WTC11 (cell line): ENCODE results near the gene MACF1. TPM values are rescaled to one million over a fixed set of nuclear protein-coding genes. Genes with fewer than 3 reads are reported as not detected.

ENCODE experiments used
- ATAC-seq: fragments of 200-7000 bp; cut with Tn5 transposase; 2 replicates; pipeline ENCODE4 v1.10.0; 2021; ENCODE audit warnings: mild to moderate bottlenecking, moderate library complexity
- CTCF ChIA-PET: fragments of 300-600 bp; sonication (Branson Sonifier 250); formaldehyde crosslinking; loops from one replicate; lab custom pipeline; 2021; ENCODE audit warnings: antibody characterized with exemption; lab: Charles Lee
- POLR2A ChIA-PET: fragments of 350-600 bp; sonication (Branson Sonifier 250); formaldehyde crosslinking; loops from one replicate; lab custom pipeline; 2021; ENCODE audit warnings: antibody characterized with exemption; lab: Charles Lee
- DNase-seq: peaks from one replicate; pipeline ENCODE4 v3.0.0; 2021; ENCODE audit warnings: low spot score
- H3K27ac Mint-ChIP-seq: 2 replicates; pipeline ENCODE4 v1.8.0; 2021; ENCODE audit warnings: mixed read lengths
- H3K27me3 Mint-ChIP-seq: 2 replicates; pipeline ENCODE4 v1.8.0; 2021; ENCODE audit warnings: low read depth, mild to moderate bottlenecking, moderate library complexity, mixed read lengths
- H3K36me3 Mint-ChIP-seq: 2 replicates; pipeline ENCODE4 v1.8.0; 2021; ENCODE audit warnings: mixed read lengths
- H3K4me1 Mint-ChIP-seq: 2 replicates; pipeline ENCODE4 v1.8.0; 2022; ENCODE audit warnings: mixed read lengths
- H3K4me3 Mint-ChIP-seq: 2 replicates; pipeline ENCODE4 v1.8.0; 2021; ENCODE audit warnings: mild to moderate bottlenecking, moderate library complexity, mixed read lengths
- H3K9me3 Mint-ChIP-seq: 2 replicates; pipeline ENCODE4 v1.8.0; 2021; ENCODE audit warnings: mixed read lengths
- ATF1 ChIP-seq: sonication (generic); formaldehyde crosslinking; IDR thresholded peaks from 2 replicates; pipeline ENCODE4 v1.8.1; 2023; ENCODE audit warnings: mild to moderate bottlenecking, moderate library complexity, missing genetic modification reagents
- ESRRA ChIP-seq: sonication (generic); formaldehyde crosslinking; IDR thresholded peaks from 2 replicates; pipeline ENCODE4 v1.8.1; 2022; ENCODE audit warnings: mild to moderate bottlenecking, missing genetic modification reagents, borderline replicate concordance
- MXD4 ChIP-seq: fragments of 250-450 bp; sonication (Bioruptor Pico); IDR thresholded peaks from 2 replicates; pipeline ENCODE4 v1.8.0; 2021; ENCODE audit warnings: mild to moderate bottlenecking, moderate library complexity, borderline replicate concordance
- NFATC4 ChIP-seq: fragments of 250-450 bp; sonication (Bioruptor Pico); IDR thresholded peaks from 2 replicates; pipeline ENCODE4 v1.9.0; 2021; ENCODE audit warnings: mild to moderate bottlenecking
- NFYB ChIP-seq: sonication (generic); formaldehyde crosslinking; conservative IDR thresholded peaks from 2 replicates; pipeline ENCODE4 v1.8.0; 2022; ENCODE audit warnings: low read depth, missing genetic modification reagents
- NR1H2 ChIP-seq: sonication (generic); formaldehyde crosslinking; IDR thresholded peaks from 2 replicates; pipeline ENCODE4 v1.9.0; 2021; ENCODE audit warnings: mild to moderate bottlenecking, moderate library complexity, missing genetic modification reagents
- RORB ChIP-seq: fragments of 250-450 bp; sonication (Bioruptor Pico); IDR thresholded peaks from 2 replicates; pipeline ENCODE4 v1.9.0; 2021; ENCODE audit warnings: mild to moderate bottlenecking
- SMAD4 ChIP-seq: sonication (generic); formaldehyde crosslinking; IDR thresholded peaks from 2 replicates; pipeline ENCODE4 v1.8.0; 2022; ENCODE audit warnings: mild to moderate bottlenecking, missing genetic modification reagents
- TEAD1 ChIP-seq: sonication (generic); formaldehyde crosslinking; IDR thresholded peaks from 2 replicates; pipeline ENCODE4 v1.8.0; 2022; ENCODE audit warnings: mild to moderate bottlenecking, missing genetic modification reagents
- ZNF219 ChIP-seq: sonication (generic); formaldehyde crosslinking; IDR thresholded peaks from 2 replicates; pipeline ENCODE4 v1.8.0; 2023; ENCODE audit warnings: missing genetic modification reagents, mild to moderate bottlenecking, borderline replicate concordance
- ZNF416 ChIP-seq: fragments of 250-450 bp; sonication (Bioruptor Pico); IDR thresholded peaks from 2 replicates; pipeline ENCODE4 v1.9.0; 2021; ENCODE audit warnings: mild to moderate bottlenecking, inconsistent platforms
- total RNA-seq: library from RNA; stranded (reverse); gene quantifications from 3 replicates; pipeline ENCODE4 v1.2.3, GENCODE V29; 2021
- TF ChIP-seq, protein P1 (sequence below): sonication (generic); formaldehyde crosslinking; IDR thresholded peaks from 2 replicates; pipeline ENCODE4 v1.8.0; 2023; ENCODE audit warnings: missing genetic modification reagents
- TF ChIP-seq, protein P2 (sequence below): sonication (generic); formaldehyde crosslinking; IDR thresholded peaks from 2 replicates; pipeline ENCODE4 v1.8.0; 2022; ENCODE audit warnings: mild to moderate bottlenecking, missing genetic modification reagents
- TF ChIP-seq, protein P3 (sequence below): sonication (generic); formaldehyde crosslinking; IDR thresholded peaks from 2 replicates; pipeline ENCODE4 v1.8.1; 2023; ENCODE audit warnings: mild to moderate bottlenecking, missing genetic modification reagents
- TF ChIP-seq, protein P4 (sequence below): fragments of 250-450 bp; sonication (Bioruptor Pico); IDR thresholded peaks from 2 replicates; pipeline ENCODE4 v1.9.0; 2021; ENCODE audit warnings: mild to moderate bottlenecking
- TF ChIP-seq, protein P5 (sequence below): sonication (generic); formaldehyde crosslinking; IDR thresholded peaks from 2 replicates; pipeline ENCODE4 v1.8.1; 2022; ENCODE audit warnings: low read depth, missing genetic modification reagents, borderline replicate concordance
- TF ChIP-seq, protein P6 (sequence below): fragments of 250-450 bp; sonication (Bioruptor Pico); IDR thresholded peaks from 2 replicates; pipeline ENCODE4 v1.9.0; 2021; ENCODE audit warnings: mild to moderate bottlenecking, borderline replicate concordance
- TF ChIP-seq, protein P7 (sequence below): sonication (generic); formaldehyde crosslinking; conservative IDR thresholded peaks from 2 replicates; pipeline ENCODE4 v1.8.1; 2023; ENCODE audit warnings: mild to moderate bottlenecking, low read depth, missing genetic modification reagents, moderate library complexity
- TF ChIP-seq, protein P8 (sequence below): sonication (generic); formaldehyde crosslinking; IDR thresholded peaks from 2 replicates; pipeline ENCODE4 v1.8.0; 2023; ENCODE audit warnings: mild to moderate bottlenecking, missing genetic modification reagents

Gene MACF1
- total RNA-seq, 1 experiment from 2014 or later, result 327 TPM

DNA sequence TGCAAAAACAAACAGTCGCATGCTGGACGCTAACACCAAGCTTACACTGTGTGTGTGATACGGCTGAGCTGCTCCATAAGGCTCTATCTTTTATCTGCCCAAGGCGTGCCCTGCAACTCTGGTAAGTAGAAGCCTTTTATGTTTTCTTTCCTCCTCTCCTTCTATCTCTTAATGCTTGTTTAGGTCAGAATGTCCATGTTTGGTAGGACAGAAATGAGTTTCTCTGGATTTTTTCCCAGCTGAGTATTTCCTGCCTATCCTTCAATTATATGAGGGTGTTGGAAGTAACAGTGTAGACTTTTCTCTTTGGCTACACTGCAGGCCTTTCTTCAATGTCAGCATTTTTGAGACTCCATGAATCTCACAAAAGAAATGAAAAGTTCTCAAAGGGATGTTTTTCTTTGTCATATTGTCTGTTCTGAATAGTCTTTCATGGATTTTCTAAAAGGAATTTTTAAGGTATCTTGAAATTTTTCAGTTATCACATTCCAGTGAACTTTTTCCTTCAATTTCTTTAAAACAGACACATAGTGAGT, 124.2 kb downstream of the MACF1 start (continued):
- TF ChIP-seq, protein P1, sequence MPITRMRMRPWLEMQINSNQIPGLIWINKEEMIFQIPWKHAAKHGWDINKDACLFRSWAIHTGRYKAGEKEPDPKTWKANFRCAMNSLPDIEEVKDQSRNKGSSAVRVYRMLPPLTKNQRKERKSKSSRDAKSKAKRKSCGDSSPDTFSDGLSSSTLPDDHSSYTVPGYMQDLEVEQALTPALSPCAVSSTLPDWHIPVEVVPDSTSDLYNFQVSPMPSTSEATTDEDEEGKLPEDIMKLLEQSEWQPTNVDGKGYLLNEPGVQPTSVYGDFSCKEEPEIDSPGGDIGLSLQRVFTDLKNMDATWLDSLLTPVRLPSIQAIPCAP, result no peak
- TF ChIP-seq, all 79 proteins: peak for 0

DNA sequence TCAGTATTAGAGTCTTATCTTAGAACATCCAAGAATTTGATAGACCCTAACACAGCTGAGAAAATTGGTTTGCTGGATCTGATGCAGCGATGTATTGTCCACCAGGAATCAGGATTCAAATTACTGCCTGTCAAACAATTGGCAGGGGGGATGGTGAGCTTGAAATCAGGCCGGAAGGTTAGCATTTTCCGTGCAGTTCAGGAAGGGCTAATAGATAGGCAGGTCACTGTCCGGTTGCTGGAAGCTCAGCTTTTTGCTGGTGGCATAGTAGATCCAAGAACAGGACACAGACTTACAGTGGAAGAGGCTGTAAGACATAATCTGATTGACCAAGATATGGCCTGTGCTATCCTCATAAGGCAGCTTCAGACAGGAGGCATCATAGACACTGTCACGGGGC, 127.2 kb downstream of the MACF1 start:
- no peak for TF ChIP-seq ZNF416 (CRISPR knock-in tag)
- TF ChIP-seq, protein P2, sequence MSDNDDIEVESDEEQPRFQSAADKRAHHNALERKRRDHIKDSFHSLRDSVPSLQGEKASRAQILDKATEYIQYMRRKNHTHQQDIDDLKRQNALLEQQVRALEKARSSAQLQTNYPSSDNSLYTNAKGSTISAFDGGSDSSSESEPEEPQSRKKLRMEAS (CRISPR knock-in tag), result no peak
- TF ChIP-seq, protein P3, sequence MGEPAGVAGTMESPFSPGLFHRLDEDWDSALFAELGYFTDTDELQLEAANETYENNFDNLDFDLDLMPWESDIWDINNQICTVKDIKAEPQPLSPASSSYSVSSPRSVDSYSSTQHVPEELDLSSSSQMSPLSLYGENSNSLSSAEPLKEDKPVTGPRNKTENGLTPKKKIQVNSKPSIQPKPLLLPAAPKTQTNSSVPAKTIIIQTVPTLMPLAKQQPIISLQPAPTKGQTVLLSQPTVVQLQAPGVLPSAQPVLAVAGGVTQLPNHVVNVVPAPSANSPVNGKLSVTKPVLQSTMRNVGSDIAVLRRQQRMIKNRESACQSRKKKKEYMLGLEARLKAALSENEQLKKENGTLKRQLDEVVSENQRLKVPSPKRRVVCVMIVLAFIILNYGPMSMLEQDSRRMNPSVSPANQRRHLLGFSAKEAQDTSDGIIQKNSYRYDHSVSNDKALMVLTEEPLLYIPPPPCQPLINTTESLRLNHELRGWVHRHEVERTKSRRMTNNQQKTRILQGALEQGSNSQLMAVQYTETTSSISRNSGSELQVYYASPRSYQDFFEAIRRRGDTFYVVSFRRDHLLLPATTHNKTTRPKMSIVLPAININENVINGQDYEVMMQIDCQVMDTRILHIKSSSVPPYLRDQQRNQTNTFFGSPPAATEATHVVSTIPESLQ (CRISPR knock-in tag), result no peak
- TF ChIP-seq TEAD1, result no peak
- TF ChIP-seq NR1H2 (CRISPR knock-in tag), result no peak
- TF ChIP-seq SMAD4 (CRISPR knock-in tag), result no peak
- TF ChIP-seq, protein P4, sequence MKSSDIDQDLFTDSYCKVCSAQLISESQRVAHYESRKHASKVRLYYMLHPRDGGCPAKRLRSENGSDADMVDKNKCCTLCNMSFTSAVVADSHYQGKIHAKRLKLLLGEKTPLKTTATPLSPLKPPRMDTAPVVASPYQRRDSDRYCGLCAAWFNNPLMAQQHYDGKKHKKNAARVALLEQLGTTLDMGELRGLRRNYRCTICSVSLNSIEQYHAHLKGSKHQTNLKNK (CRISPR knock-in tag), result no peak
- no peak for TF ChIP-seq ESRRA (CRISPR knock-in tag)
- TF ChIP-seq NFYB (CRISPR knock-in tag), result no peak
- no peak for TF ChIP-seq MXD4 (CRISPR knock-in tag)
- TF ChIP-seq ZNF219 (CRISPR knock-in tag), result no peak
- TF ChIP-seq, protein P5, sequence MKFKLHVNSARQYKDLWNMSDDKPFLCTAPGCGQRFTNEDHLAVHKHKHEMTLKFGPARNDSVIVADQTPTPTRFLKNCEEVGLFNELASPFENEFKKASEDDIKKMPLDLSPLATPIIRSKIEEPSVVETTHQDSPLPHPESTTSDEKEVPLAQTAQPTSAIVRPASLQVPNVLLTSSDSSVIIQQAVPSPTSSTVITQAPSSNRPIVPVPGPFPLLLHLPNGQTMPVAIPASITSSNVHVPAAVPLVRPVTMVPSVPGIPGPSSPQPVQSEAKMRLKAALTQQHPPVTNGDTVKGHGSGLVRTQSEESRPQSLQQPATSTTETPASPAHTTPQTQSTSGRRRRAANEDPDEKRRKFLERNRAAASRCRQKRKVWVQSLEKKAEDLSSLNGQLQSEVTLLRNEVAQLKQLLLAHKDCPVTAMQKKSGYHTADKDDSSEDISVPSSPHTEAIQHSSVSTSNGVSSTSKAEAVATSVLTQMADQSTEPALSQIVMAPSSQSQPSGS, result no peak
- ATAC-seq, result no peak
- CTCF ChIA-PET, result interaction anchor here (1.7 kb wide), 1 partner anchor 47 kb away, joined by 6 read pairs; no protein-coding TSS in a partner anchor
- Mint-ChIP-seq H3K27me3 (no peaks in the 10 kb centered on the region), H3K27ac (no peak overlapping the region), H3K4me3 (no peak overlapping the region), H3K4me1 (no peaks in the 10 kb centered on the region), H3K9me3 (no peaks in the 10 kb centered on the region), H3K36me3 (peaks cover 52% of the 10 kb centered on the region)
- DNase-seq, result no peak
- POLR2A ChIA-PET, result no interaction called here

DNA sequence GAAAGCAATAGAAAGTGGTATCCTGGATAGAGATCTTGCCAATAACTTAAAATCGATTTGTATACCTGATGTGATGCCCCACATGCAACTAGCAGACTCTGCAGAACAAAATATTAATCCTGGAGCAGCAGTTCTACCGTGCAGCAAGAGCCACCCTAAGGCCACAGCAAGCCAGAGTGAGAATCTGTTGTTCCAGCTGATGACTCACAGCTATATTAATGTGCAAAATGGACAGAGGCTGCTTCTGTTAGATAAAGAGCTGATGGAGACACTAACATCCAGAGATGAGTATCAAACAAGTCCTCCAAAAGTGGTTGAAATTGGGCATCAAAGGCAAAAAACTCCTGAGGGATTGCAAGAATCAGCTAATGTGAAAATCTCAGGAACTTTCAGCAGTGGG, 127.8 kb downstream of the MACF1 start:
- no peak for ATAC-seq
- H3K36me3 Mint-ChIP-seq, result peaks cover 52% of the 10 kb centered on the region
- H3K4me3 Mint-ChIP-seq, result no peak overlapping the region
- H3K27ac Mint-ChIP-seq, result no peak overlapping the region
- no peaks in the 10 kb centered on the region for H3K4me1 Mint-ChIP-seq
- H3K27me3 Mint-ChIP-seq, result no peaks in the 10 kb centered on the region
- no peaks in the 10 kb centered on the region for H3K9me3 Mint-ChIP-seq
- no peak for DNase-seq
- ChIA-PET CTCF (no interaction called here), POLR2A (no interaction called here)
- TF ChIP-seq, protein P6, sequence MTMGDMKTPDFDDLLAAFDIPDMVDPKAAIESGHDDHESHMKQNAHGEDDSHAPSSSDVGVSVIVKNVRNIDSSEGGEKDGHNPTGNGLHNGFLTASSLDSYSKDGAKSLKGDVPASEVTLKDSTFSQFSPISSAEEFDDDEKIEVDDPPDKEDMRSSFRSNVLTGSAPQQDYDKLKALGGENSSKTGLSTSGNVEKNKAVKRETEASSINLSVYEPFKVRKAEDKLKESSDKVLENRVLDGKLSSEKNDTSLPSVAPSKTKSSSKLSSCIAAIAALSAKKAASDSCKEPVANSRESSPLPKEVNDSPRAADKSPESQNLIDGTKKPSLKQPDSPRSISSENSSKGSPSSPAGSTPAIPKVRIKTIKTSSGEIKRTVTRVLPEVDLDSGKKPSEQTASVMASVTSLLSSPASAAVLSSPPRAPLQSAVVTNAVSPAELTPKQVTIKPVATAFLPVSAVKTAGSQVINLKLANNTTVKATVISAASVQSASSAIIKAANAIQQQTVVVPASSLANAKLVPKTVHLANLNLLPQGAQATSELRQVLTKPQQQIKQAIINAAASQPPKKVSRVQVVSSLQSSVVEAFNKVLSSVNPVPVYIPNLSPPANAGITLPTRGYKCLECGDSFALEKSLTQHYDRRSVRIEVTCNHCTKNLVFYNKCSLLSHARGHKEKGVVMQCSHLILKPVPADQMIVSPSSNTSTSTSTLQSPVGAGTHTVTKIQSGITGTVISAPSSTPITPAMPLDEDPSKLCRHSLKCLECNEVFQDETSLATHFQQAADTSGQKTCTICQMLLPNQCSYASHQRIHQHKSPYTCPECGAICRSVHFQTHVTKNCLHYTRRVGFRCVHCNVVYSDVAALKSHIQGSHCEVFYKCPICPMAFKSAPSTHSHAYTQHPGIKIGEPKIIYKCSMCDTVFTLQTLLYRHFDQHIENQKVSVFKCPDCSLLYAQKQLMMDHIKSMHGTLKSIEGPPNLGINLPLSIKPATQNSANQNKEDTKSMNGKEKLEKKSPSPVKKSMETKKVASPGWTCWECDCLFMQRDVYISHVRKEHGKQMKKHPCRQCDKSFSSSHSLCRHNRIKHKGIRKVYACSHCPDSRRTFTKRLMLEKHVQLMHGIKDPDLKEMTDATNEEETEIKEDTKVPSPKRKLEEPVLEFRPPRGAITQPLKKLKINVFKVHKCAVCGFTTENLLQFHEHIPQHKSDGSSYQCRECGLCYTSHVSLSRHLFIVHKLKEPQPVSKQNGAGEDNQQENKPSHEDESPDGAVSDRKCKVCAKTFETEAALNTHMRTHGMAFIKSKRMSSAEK (CRISPR knock-in tag), result no peak
- TF ChIP-seq RORB (CRISPR knock-in tag) (no peak), SMAD4 (CRISPR knock-in tag) (no peak), NFATC4 (no peak), ATF1 (CRISPR knock-in tag) (no peak)
- TF ChIP-seq, protein P7, sequence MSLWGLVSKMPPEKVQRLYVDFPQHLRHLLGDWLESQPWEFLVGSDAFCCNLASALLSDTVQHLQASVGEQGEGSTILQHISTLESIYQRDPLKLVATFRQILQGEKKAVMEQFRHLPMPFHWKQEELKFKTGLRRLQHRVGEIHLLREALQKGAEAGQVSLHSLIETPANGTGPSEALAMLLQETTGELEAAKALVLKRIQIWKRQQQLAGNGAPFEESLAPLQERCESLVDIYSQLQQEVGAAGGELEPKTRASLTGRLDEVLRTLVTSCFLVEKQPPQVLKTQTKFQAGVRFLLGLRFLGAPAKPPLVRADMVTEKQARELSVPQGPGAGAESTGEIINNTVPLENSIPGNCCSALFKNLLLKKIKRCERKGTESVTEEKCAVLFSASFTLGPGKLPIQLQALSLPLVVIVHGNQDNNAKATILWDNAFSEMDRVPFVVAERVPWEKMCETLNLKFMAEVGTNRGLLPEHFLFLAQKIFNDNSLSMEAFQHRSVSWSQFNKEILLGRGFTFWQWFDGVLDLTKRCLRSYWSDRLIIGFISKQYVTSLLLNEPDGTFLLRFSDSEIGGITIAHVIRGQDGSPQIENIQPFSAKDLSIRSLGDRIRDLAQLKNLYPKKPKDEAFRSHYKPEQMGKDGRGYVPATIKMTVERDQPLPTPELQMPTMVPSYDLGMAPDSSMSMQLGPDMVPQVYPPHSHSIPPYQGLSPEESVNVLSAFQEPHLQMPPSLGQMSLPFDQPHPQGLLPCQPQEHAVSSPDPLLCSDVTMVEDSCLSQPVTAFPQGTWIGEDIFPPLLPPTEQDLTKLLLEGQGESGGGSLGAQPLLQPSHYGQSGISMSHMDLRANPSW (CRISPR knock-in tag), result no peak
- TF ChIP-seq, protein P8, sequence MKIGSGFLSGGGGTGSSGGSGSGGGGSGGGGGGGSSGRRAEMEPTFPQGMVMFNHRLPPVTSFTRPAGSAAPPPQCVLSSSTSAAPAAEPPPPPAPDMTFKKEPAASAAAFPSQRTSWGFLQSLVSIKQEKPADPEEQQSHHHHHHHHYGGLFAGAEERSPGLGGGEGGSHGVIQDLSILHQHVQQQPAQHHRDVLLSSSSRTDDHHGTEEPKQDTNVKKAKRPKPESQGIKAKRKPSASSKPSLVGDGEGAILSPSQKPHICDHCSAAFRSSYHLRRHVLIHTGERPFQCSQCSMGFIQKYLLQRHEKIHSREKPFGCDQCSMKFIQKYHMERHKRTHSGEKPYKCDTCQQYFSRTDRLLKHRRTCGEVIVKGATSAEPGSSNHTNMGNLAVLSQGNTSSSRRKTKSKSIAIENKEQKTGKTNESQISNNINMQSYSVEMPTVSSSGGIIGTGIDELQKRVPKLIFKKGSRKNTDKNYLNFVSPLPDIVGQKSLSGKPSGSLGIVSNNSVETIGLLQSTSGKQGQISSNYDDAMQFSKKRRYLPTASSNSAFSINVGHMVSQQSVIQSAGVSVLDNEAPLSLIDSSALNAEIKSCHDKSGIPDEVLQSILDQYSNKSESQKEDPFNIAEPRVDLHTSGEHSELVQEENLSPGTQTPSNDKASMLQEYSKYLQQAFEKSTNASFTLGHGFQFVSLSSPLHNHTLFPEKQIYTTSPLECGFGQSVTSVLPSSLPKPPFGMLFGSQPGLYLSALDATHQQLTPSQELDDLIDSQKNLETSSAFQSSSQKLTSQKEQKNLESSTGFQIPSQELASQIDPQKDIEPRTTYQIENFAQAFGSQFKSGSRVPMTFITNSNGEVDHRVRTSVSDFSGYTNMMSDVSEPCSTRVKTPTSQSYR (CRISPR knock-in tag), result no peak
